ENCODE results near the gene MINDY1.
A peak's percentile ranks its signal among the peaks of the same experiment; 100 is the strongest.

The MINDY1 gene

GRCh38 chr1:151006327-151007052 is at the start of gene MINDY1:
Gene MINDY1 (minus strand): TSS chr1:151006902. CDS start chr1:151002617, 4,285 bp downstream.
- peak within 1 kb of the TSS; percentile 58 for H3K4me3 ChIP-seq (ENCODE audit: low read length)
- peak; percentile 72 for DNase-seq (ENCODE audit: low read depth)
- TF ChIP-seq CTCF (conservative IDR thresholded peaks at IDR 0.05; ENCODE audit: low read depth, low read length), result peak; percentile 72

GRCh38 chr1:151056149-151056548 is 49.4 kb upstream of the MINDY1 start:
- no peak overlapping the region for H3K4me3 ChIP-seq (ENCODE audit: low read length)
- DNase-seq (ENCODE audit: low read depth), result no peak
- TF ChIP-seq CTCF (conservative IDR thresholded peaks at IDR 0.05; ENCODE audit: low read depth, low read length), result no peak

GRCh38 chr1:151055581-151055980 is 48.9 kb upstream of the MINDY1 start:
- H3K4me3 ChIP-seq (ENCODE audit: low read length), result no peak overlapping the region
- DNase-seq (ENCODE audit: low read depth), result no peak
- no peak for TF ChIP-seq CTCF (conservative IDR thresholded peaks at IDR 0.05; ENCODE audit: low read depth, low read length)

- H3K4me3 ChIP-seq (ENCODE audit: low read length), result no peak overlapping the region
- no peak for DNase-seq (ENCODE audit: low read depth)
- TF ChIP-seq CTCF (conservative IDR thresholded peaks at IDR 0.05; ENCODE audit: low read depth, low read length), result no peak
Observed at GRCh38 chr1:151054971-151055547, 48.4 kb upstream of the MINDY1 start.

GRCh38 chr1:151051356-151052009 is 44.8 kb upstream of the MINDY1 start:
- no peak for TF ChIP-seq CTCF (conservative IDR thresholded peaks at IDR 0.05; ENCODE audit: low read depth, low read length)
- no peak overlapping the region for H3K4me3 ChIP-seq (ENCODE audit: low read length)
- DNase-seq (ENCODE audit: low read depth), result no peak

- no peak overlapping the region for H3K4me3 ChIP-seq (ENCODE audit: low read length)
- TF ChIP-seq CTCF (conservative IDR thresholded peaks at IDR 0.05; ENCODE audit: low read depth, low read length), result no peak
- no peak for DNase-seq (ENCODE audit: low read depth)
Observed at GRCh38 chr1:151050051-151050688, 43.5 kb upstream of the MINDY1 start.

Data from retinal pigment epithelial cell (primary cell).